ENCODE results near the gene EWSR1. TPM values are rescaled to one million over a fixed set of nuclear protein-coding genes. Genes with fewer than 3 reads are reported as not detected.

Gene EWSR1
- total and polyA plus RNA-seq, 2 experiments from 2014 or later: 154 to 210 TPM

- no peak for DNase-seq
- Histone ChIP-seq H3K27ac (no peak overlapping the region), H3K4me1 (ENCODE audit: insufficient read depth) (no peaks in the 10 kb centered on the region), H3K9me2 (ENCODE audit: insufficient read depth) (no peaks in the 10 kb centered on the region), H3K4me2 (ENCODE audit: unreplicated experiment) (no peak overlapping the region), H3K36me3 (ENCODE audit: low read depth) (no peaks in the 10 kb centered on the region), H3F3A (ENCODE audit: insufficient read depth) (no peaks in the 10 kb centered on the region), H2AFZ (no peak overlapping the region), H4K20me1 (ENCODE audit: insufficient read depth) (no peaks in the 10 kb centered on the region), H3K4me3 (no peak overlapping the region), H3K27me3 (replicated peaks; ENCODE audit: insufficient read depth) (peaks cover 16% of the 10 kb centered on the region; the same call in 1 of the 2 replicates), H3K79me2 (ENCODE audit: insufficient read depth) (no peaks in the 10 kb centered on the region), H3K9me3 (ENCODE audit: low read depth) (no peaks in the 10 kb centered on the region), H3K9ac (no peak overlapping the region)
- TF ChIP-seq EZH2phosphoT487 (IDR thresholded peaks at IDR 0.05; ENCODE audit: insufficient read depth, low read depth) (no peak), EZH2 (IDR thresholded peaks at IDR 0.05; ENCODE audit: insufficient read depth, poor library complexity, severe bottlenecking) (no peak)
- in situ Hi-C loops (cut with MboI): no loop called here
- 64 to 65% methylated on average over 14 of the region's 14 CpGs for WGBS, 2 experiments (ENCODE audit: low coverage in 1 of 2, low lambda C conversion rate in 2 of 2, missing lambda C conversion rate in 2 of 2)
Observed at GRCh38 chr22:29219881-29220670, 48.0 kb upstream of the EWSR1 start.

- 22 to 24% methylated on average over 19 of the region's 19 CpGs for WGBS, 2 experiments (ENCODE audit: low coverage in 1 of 2, low lambda C conversion rate in 2 of 2, missing lambda C conversion rate in 2 of 2)
- Histone ChIP-seq H3K79me2 (ENCODE audit: insufficient read depth) (no peaks in the 10 kb centered on the region), H3K9me2 (ENCODE audit: insufficient read depth) (no peaks in the 10 kb centered on the region), H3K4me2 (ENCODE audit: unreplicated experiment) (no peak overlapping the region), H3K27me3 (replicated peaks; ENCODE audit: insufficient read depth) (peaks cover 20% of the 10 kb centered on the region; the same call in 1 of the 2 replicates), H4K20me1 (ENCODE audit: insufficient read depth) (no peaks in the 10 kb centered on the region), H3K9me3 (ENCODE audit: low read depth) (no peaks in the 10 kb centered on the region), H2AFZ (no peak overlapping the region), H3K36me3 (ENCODE audit: low read depth) (no peaks in the 10 kb centered on the region), H3F3A (ENCODE audit: insufficient read depth) (no peaks in the 10 kb centered on the region), H3K9ac (no peak overlapping the region), H3K4me1 (ENCODE audit: insufficient read depth) (0 out of 2 replicates have a peak, but pooled peaks cover 2% of the 10 kb centered on the region), H3K4me3 (no peak overlapping the region), H3K27ac (no peak overlapping the region)
- in situ Hi-C loops (cut with MboI): no loop called here
- TF ChIP-seq EZH2phosphoT487 (IDR thresholded peaks at IDR 0.05; ENCODE audit: insufficient read depth, low read depth) (no peak), EZH2 (IDR thresholded peaks at IDR 0.05; ENCODE audit: insufficient read depth, poor library complexity, severe bottlenecking) (no peak)
- no peak for DNase-seq
Observed at GRCh38 chr22:29224121-29224858, 43.8 kb upstream of the EWSR1 start.

- H3K9me3 ChIP-seq (ENCODE audit: low read depth): no peaks in the 10 kb centered on the region
- no peak overlapping the region for H3K4me3 ChIP-seq
- no peak for DNase-seq
- H3K27me3 ChIP-seq (replicated peaks; ENCODE audit: insufficient read depth): peaks cover 20% of the 10 kb centered on the region; the same call in 1 of the 2 replicates
- no peak overlapping the region for H3K27ac ChIP-seq
- H3K9ac ChIP-seq: no peak overlapping the region
- H3K9me2 ChIP-seq (ENCODE audit: insufficient read depth): no peaks in the 10 kb centered on the region
- WGBS, 2 experiments (ENCODE audit: low coverage in 1 of 2, low lambda C conversion rate in 2 of 2, missing lambda C conversion rate in 2 of 2): 88 to 90% methylated on average over 7 of the region's 7 CpGs
- in situ Hi-C loops (cut with MboI): no loop called here
- no peak overlapping the region for H2AFZ ChIP-seq
- no peak for TF ChIP-seq EZH2 (IDR thresholded peaks at IDR 0.05; ENCODE audit: insufficient read depth, poor library complexity, severe bottlenecking)
- TF ChIP-seq EZH2phosphoT487 (IDR thresholded peaks at IDR 0.05; ENCODE audit: insufficient read depth, low read depth): no peak
- H3K4me2 ChIP-seq (ENCODE audit: unreplicated experiment): no peak overlapping the region
- H3K79me2 ChIP-seq (ENCODE audit: insufficient read depth): no peaks in the 10 kb centered on the region
- no peaks in the 10 kb centered on the region for H4K20me1 ChIP-seq (ENCODE audit: insufficient read depth)
- H3K36me3 ChIP-seq (ENCODE audit: low read depth): no peaks in the 10 kb centered on the region
- no peaks in the 10 kb centered on the region for H3F3A ChIP-seq (ENCODE audit: insufficient read depth)
- H3K4me1 ChIP-seq (ENCODE audit: insufficient read depth): 0 out of 2 replicates have a peak, but pooled peaks cover 2% of the 10 kb centered on the region
Observed at GRCh38 chr22:29224859-29225410, 43.1 kb upstream of the EWSR1 start.

GRCh38 chr22:29225422-29226090 lies 42.5 kb upstream of the EWSR1 start:
- H3K9me3 ChIP-seq (ENCODE audit: low read depth): no peaks in the 10 kb centered on the region
- H3K79me2 ChIP-seq (ENCODE audit: insufficient read depth): no peaks in the 10 kb centered on the region
- H3K4me2 ChIP-seq (ENCODE audit: unreplicated experiment): no peak overlapping the region
- H3K4me3 ChIP-seq: no peak overlapping the region
- H3K27ac ChIP-seq: no peak overlapping the region
- no peaks in the 10 kb centered on the region for H3K36me3 ChIP-seq (ENCODE audit: low read depth)
- H2AFZ ChIP-seq: no peak overlapping the region; the same call in 1 of the 2 replicates
- in situ Hi-C loops (cut with MboI): no loop called here
- H4K20me1 ChIP-seq (ENCODE audit: insufficient read depth): no peaks in the 10 kb centered on the region
- WGBS, 2 experiments (ENCODE audit: low coverage in 1 of 2, low lambda C conversion rate in 2 of 2, missing lambda C conversion rate in 2 of 2): 6 to 7% methylated on average over 15 to 16 of the region's 16 CpGs
- no peaks in the 10 kb centered on the region for H3K9me2 ChIP-seq (ENCODE audit: insufficient read depth)
- no peak overlapping the region for H3K9ac ChIP-seq
- TF ChIP-seq EZH2phosphoT487 (IDR thresholded peaks at IDR 0.05; ENCODE audit: insufficient read depth, low read depth): no peak
- no peak for TF ChIP-seq EZH2 (IDR thresholded peaks at IDR 0.05; ENCODE audit: insufficient read depth, poor library complexity, severe bottlenecking)
- DNase-seq: peak; percentile 69
- 0 out of 2 replicates have a peak, but pooled peaks cover 2% of the 10 kb centered on the region for H3K4me1 ChIP-seq (ENCODE audit: insufficient read depth)
- H3F3A ChIP-seq (ENCODE audit: insufficient read depth): no peaks in the 10 kb centered on the region
- H3K27me3 ChIP-seq (replicated peaks; ENCODE audit: insufficient read depth): peaks cover 20% of the 10 kb centered on the region; the same call in 1 of the 2 replicates

All from GM23248 (cell line).